ENCODE results near the gene SLITRK2.

The SLITRK2 gene

GRCh38 chrX:145817331-145818185 is at the start of gene SLITRK2:
TSS of gene SLITRK2 (plus strand) at chrX:145817829. CDS start at chrX:145822426, 4,597 bp downstream.
- peak within 1 kb of the TSS in 6 of 7 experiments; percentile 7 to 38 (median 21) for H3K4me3 ChIP-seq
- H3K27ac ChIP-seq: peak within 1 kb of the TSS in 8 of 21 experiments; percentile 18 to 67 (median 50)

- H3K4me3 ChIP-seq: no peak overlapping the region
- H3K27ac ChIP-seq: no peak overlapping the region
These were observed 44.6 kb upstream of the SLITRK2 start for GRCh38 chrX:145773006-145773405.

GRCh38 chrX:145792281-145792680 is 25.3 kb upstream of the SLITRK2 start:
- Histone ChIP-seq H3K4me3 (no peak overlapping the region), H3K27ac (no peak overlapping the region)

GRCh38 chrX:145803508-145803907 is 14.1 kb upstream of the SLITRK2 start:
- H3K4me3 ChIP-seq: no peak overlapping the region
- no peak overlapping the region for H3K27ac ChIP-seq

- no peak overlapping the region for H3K4me3 ChIP-seq
These were observed 4.5 kb upstream of the SLITRK2 start for GRCh38 chrX:145813081-145813480.

GRCh38 chrX:145816601-145817315 is 871 bp upstream of the SLITRK2 start:
- peak overlapping the region in 1 of 7 experiments; percentile 37 for H3K4me3 ChIP-seq
- H3K27ac ChIP-seq: no peak overlapping the region

More at GRCh38 chrX:145813081-145813480, 4.5 kb upstream of the SLITRK2 start:
- H3K27ac ChIP-seq: no peak overlapping the region

GRCh38 chrX:145818186-145819113 is 821 bp downstream of the SLITRK2 start:
- Histone ChIP-seq H3K27ac (peak overlapping the region in 8 of 21 experiments; percentile 18 to 67 (median 50)), H3K4me3 (peak overlapping the region in 6 of 7 experiments; percentile 7 to 38 (median 21))

GRCh38 chrX:145820825-145821224 is 3.2 kb downstream of the SLITRK2 start:
- Histone ChIP-seq H3K27ac (peak overlapping the region in 1 of 21 experiments; percentile 14), H3K4me3 (no peak overlapping the region)

GRCh38 chrX:145821291-145821897 is 3.8 kb downstream of the SLITRK2 start:
- Histone ChIP-seq H3K27ac (peak overlapping the region in 1 of 21 experiments; percentile 14), H3K4me3 (peak overlapping the region in 1 of 7 experiments; percentile 23)

- H3K27ac ChIP-seq: no peak overlapping the region
- peak overlapping the region in 1 of 7 experiments; percentile 23 for H3K4me3 ChIP-seq
These were observed 4.4 kb downstream of the SLITRK2 start for GRCh38 chrX:145821898-145822571.

- no peak overlapping the region for H3K27ac ChIP-seq
- H3K4me3 ChIP-seq: no peak overlapping the region
These were observed 5.5 kb downstream of the SLITRK2 start for GRCh38 chrX:145823132-145823531.

- Histone ChIP-seq H3K4me3 (no peak overlapping the region), H3K27ac (no peak overlapping the region)
These were observed 8.3 kb downstream of the SLITRK2 start for GRCh38 chrX:145825896-145826295.

- no peak overlapping the region for H3K27ac ChIP-seq
These were observed 8.8 kb downstream of the SLITRK2 start for GRCh38 chrX:145826466-145826865.

GRCh38 chrX:145832796-145833195 is 15.2 kb downstream of the SLITRK2 start:
- H3K27ac ChIP-seq: no peak overlapping the region
- H3K4me3 ChIP-seq: no peak overlapping the region

More at GRCh38 chrX:145826466-145826865, 8.8 kb downstream of the SLITRK2 start:
- no peak overlapping the region for H3K4me3 ChIP-seq

- no peak overlapping the region for H3K27ac ChIP-seq
- H3K4me3 ChIP-seq: no peak overlapping the region
These were observed 22.9 kb downstream of the SLITRK2 start for GRCh38 chrX:145840531-145840930.

- Histone ChIP-seq H3K4me3 (no peak overlapping the region), H3K27ac (no peak overlapping the region)
These were observed 25.7 kb downstream of the SLITRK2 start for GRCh38 chrX:145843146-145843904.

GRCh38 chrX:145844886-145845285 is 27.3 kb downstream of the SLITRK2 start:
- no peak overlapping the region for H3K27ac ChIP-seq
- H3K4me3 ChIP-seq: no peak overlapping the region

GRCh38 chrX:145848448-145848847 is 30.8 kb downstream of the SLITRK2 start:
- no peak overlapping the region for H3K27ac ChIP-seq
- no peak overlapping the region for H3K4me3 ChIP-seq
